ENCODE measurements around the gene FN1.

Gene FN1

DNA sequence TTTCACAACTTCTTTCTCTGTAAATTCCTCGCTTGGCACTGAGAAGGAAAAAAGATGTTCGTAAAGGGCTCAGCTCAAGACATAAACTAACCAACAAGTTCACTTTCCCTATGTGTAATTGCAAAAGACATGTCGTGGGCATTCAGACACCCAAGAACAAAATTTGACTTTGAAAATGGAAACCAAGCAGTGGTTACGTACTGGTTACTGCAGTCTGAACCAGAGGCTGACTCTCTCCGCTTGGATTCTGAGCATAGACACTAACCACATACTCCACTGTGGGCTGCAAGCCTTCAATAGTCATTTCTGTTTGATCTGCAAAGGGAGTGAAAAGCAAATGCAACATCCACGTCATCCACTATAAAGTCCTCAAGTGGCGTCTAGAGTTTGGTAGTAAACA lies 53.9 kb downstream of the FN1 start:
- DNase-seq: no peak

DNA sequence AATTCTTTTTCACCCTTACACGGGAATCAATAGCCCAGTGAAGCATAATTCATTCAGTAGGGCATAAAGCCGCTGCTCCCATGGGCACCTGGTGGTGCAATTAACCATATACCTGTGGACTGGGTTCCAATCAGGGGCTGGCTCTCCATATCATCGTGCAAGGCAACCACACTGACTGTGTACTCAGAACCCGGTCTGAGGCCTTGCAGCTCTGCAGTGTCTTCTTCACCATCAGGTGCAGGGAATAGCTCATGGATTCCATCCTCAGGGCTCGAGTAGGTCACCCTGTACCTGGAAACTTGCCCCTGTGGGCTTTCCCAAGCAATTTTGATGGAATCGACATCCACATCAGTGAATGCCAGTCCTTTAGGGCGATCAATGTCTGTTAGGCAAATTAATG lies 55.2 kb downstream of the FN1 start:
- DNase-seq: no peak

DNA sequence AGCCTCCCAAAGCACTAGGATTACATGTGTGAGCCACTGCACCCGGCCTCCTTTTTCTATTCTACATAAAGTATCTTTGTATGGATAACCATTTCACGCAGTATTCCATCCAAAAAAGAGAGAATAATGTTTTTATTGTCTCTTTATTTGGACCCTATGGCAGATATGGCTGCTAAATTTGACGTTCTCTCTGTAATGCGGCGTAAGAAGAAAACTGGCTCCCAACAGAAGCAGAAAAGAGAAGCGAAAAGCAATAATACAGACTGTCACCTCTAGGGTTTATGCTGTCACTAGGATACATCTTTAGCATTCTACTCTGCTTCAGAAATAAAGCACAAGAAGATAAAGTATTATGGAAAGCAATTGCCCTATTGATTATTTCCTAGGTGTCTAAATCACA lies 55.9 kb downstream of the FN1 start:
- no peak for DNase-seq

DNA sequence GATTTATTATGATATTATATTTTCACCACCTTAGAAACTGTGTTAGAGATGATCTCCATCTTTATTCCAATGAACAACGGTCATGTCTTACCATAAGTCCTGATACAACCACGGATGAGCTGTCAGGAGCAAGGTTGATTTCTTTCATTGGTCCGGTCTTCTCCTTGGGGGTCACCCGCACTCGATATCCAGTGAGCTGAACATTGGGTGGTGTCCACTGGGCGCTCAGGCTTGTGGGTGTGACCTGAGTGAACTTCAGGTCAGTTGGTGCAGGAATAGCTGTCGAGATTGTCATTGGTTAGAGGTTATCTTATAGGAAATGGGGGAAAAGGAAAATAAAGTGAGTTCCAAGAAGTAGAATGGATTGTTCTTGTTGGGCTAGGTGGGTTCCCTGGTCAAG lies 56.8 kb downstream of the FN1 start:
- DNase-seq: no peak

DNA sequence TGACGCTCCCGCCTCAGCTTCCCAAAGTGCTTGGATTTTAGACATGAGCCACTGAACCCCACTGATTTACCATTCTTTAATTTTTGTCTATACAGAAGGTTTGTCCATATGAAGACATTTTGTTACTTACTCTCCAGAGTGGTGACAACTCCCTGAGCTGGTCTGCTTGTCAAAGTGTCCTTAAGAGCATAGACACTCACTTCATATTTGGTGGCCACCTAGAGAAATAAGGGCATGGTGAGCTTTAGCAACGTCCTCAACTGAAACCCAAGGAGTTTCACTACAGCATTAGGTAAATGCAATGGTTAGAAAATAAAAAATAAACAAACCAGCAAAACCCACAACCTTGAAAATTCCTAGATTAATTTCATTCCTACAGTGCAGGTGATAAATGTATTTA lies 57.8 kb downstream of the FN1 start:
- DNase-seq: no peak

DNA sequence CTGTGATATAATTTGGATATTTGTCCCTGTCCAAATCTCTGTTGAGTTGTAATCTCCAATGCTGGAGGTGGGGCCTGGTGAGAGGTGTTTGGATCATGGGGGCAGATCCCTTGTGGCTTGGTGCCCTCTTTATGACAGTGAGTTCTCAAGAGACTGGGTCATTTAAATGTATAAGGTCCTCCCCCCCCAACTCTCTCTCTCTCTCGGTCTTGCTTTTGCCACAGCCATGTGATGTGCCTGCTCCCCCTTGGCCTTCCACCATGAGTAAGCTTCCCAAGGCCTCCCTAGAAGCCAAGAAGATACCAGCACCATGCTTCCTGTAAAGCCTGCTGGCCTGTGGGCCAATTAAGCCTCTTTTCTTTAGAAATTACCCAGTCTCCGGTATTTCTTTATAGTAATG lies 58.6 kb downstream of the FN1 start:
- DNase-seq: no peak

DNA sequence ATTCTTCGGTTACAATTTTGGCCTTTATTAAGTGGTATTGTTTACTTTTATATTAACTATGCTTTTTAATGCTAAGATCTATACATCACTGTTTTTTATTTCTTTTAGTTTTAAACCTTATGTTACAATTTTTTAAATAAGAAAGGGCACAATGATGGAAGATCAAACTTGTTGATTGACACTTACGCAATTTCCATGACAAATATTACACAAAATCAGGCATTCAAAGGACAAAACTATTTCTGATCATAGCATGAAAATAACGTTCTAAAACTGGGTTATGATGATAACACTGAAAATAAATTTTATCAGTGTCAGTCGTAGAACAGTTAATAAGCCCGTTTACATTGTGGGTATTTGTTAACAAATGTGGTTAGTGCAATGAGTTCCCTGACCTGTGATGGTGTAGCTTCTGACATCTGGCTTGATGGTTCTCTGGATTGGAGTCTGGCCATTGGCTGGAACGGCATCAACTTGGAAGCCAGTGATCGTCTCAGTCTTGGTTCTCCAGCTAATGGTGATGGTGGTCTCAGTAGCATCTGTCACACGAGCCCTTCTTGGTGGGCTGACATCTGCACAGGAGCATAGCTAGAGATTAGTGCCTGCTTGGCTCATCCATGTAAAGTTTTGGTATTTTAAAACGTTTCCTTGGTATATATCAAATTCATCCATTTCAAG lies 59.6 kb downstream of the FN1 start:
- no peak for DNase-seq

DNA sequence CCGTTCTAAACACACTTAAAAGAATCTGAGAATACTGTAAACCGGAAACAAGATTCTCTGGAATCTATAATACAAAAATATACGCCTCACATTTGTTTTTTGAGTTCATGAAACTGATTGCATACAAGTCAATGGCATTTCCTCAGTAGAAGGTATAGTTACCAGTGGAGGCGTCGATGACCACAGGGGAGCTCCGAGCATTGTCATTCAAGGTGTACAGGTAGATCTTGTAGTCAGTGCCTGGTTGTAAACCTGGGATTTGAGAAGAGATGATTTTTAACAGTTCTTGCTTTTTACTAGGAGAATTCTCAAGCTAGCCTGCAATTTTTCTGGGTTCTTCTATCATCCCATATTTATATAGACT lies 60.4 kb downstream of the FN1 start:
- DNase-seq: no peak

DNA sequence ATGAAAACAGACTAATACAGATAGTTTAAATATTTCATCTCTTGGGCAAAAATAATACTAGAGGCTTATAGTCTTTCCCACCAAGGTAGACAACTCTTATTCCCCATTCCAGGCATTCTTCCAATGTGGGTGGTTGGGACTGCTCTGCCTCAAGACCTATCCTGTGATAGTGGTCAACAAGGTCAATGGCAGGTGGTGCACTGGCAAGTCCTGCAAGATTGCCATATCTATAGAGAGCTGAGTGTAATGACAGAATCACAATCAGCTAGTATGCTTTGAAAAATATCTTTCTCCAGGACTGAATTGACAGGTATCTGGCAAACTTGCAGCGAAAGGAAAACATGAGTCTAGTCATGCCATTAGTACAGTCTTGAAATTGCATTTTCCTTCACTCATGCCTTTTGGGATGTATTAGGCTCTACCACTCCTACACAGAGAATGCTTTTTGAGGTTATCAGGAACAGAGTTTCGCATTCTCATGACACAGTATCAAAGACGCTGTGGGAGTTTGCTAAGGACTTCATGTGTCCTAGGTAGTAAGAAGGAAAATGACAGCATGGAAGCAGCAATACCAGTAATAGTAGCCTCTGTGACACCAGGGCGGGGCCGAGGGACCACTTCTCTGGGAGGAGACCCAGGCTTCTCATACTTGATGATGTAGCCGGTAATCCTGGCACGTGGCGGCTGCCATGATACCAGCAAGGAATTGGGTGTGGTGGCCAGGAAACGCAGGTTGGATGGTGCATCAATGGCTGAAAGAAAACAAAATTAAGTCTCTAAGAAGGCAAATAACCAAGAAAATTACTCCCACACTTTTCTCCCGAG lies 61.0 kb downstream of the FN1 start:
- no peak for DNase-seq

DNA sequence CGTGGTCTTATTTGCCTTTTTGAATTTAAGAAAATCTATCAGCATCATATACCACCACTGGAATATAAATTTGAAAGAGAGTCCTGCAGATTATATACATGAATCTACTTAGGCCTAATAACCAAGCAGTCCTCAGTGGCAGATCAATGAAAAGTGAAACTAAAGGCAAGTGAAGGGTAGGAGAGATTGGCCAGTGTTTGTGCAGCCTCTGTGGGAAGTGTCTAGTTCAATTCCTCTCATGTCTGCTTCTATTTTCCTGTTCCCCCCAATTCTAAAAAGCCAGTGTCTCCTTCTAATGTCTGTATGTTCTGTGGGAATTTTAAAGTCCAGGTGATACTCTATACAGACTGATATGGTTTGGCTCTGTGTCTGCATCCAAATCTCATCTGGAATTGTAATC lies 61.9 kb downstream of the FN1 start:
- DNase-seq: no peak

DNA sequence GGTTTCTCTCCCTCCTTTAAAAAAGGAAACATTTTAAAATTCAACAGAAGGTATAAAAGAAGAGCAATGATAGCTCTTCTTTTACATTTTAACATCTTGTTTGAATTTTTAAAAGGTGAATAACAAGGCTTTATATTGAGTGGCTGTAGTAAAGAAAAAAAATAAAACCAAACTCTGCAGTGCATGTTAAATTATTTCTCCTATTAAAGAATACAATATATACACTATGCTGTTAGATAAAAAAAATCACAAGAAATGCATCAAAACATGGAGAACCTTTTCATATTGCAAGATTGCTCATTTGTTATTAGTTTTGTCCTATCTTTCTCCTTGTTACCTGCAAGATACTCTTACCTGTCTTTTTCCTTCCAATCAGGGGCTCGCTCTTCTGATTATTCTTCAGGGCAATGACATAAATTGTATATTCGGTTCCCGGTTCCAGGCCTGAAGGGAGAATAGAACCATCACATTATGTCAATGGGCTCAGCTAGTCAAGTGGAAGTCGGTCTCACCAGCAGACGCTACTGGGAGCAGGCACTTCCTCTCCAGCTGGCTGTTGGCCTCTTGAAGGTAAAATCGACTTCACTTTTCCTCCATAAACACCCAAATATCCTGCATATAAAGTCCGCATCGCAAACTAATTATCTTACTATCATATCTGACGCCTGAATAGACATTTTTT lies 62.8 kb downstream of the FN1 start:
- DNase-seq: no peak

DNA sequence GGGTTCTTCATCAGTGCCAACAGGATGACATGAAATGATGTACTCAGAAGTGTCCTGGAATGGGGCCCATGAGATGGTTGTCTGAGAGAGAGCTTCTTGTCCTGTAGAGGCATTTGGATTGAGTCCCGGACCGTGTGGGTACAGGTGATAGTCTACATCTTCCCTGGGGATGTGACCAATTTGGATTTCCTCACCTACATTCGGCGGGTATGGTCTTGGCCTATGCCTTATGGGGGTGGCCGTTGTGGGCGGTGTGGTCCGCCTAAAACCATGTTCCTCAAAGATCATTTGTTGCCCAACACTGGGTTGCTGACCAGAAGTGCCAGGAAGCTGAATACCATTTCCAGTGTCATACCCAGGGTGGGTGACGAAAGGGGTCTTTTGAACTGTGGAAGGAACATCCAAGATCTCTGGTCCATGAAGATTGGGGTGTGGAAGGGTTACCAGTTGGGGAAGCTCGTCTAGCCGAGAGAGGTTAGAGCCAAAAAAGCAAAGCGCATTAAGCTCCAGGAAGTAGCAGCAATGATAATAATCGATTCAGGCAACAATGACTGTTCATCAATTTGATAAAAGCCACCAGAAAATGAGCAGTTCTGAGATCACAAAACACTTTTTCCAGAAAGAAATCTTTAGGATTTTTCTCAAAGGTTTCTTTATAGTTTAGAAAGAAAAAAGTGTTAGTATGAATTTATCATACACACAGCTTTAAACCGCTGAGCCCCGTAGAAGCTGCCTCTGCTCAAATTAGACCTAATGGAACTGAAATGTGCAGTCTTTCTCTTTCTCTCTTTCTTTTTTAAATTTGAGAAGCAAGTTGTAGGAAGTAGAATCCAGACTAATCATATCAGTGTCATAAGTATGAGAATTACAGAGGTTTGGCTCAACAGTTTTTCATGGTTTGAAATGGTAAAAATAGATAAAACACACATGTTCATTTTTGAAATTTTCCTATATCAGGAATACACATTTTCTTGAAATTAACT lies 63.7 kb downstream of the FN1 start:
- DNase-seq: no peak

DNA sequence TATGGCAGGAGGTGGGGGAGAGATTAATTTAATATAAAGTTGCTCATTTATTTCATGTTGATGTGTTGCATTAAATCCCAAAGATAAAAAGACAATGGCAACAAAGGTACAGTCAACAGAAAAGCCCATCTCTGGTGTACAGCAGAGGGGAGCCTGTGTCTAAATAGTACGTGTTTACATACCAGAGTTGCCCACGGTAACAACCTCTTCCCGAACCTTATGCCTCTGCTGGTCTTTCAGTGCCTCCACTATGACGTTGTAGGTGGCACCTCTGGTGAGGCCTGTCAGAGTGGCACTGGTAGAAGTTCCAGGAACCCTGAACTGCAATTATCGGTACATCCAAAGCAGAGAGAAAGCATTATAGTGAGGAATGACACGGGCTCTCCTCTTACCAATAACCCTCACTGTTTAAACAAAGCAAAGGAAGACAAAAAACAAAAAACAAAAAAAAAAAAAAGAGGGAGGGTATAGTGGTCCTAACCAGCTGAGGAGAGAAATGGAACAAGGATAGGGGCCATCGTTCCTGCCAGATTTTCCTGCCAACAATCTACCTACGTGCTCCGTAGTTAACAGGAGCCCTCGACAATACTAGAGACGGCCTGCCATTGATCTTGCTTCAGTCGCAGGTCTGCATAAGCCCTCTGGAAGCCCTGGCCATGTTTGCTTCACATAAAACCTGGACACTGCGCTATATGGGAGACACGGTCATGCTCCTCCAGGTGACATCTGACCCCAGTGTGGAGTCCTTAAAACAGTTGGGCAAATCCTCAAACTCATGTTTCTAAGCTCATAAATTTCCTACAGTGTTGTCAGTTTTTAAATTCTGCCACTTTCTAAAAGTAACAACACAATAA lies 65.5 kb downstream of the FN1 start:
- DNase-seq: no peak

DNA sequence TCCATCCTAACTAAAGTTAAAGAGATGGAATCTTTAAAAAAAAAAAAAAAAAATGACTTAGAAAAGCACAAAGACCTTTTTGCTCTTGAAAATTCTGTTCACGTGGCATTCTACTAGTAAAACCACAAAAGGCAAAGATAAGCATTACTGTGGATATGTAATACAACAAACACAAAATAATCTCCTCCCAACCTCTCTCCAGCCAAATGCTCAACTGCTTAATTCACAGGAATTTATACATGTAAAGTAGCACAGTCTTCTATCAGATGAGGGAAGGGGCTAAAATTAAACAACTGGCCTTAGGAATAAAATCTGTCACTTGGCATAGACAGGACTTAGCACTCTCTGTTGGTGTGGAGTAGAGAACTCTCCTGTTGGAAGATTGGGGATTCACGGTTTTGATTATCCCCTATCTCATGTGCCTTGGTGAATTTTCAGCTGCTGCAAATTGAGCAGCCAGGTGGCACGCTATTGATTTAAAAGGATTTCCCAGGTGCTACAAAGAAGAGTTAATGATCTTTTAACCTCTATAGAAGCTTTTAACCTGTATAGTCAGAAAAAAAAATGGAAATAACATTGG lies 66.6 kb downstream of the FN1 start:
- no peak for DNase-seq

DNA sequence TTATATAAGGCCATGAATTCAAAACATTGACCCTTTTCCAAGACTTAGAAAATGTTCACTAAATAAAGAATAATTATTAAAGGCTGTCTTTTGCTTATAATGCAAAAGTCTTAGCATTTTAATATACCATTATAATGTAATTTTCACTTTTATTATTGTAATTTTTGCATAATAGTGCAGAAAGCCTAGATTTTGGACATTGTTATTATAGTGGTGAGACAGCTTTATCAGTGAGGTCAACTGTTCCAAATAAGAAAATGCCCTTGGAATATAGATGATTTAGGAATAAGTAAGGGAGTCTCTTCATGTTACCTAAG lies 67.4 kb downstream of the FN1 start:
- no peak for DNase-seq

DNA sequence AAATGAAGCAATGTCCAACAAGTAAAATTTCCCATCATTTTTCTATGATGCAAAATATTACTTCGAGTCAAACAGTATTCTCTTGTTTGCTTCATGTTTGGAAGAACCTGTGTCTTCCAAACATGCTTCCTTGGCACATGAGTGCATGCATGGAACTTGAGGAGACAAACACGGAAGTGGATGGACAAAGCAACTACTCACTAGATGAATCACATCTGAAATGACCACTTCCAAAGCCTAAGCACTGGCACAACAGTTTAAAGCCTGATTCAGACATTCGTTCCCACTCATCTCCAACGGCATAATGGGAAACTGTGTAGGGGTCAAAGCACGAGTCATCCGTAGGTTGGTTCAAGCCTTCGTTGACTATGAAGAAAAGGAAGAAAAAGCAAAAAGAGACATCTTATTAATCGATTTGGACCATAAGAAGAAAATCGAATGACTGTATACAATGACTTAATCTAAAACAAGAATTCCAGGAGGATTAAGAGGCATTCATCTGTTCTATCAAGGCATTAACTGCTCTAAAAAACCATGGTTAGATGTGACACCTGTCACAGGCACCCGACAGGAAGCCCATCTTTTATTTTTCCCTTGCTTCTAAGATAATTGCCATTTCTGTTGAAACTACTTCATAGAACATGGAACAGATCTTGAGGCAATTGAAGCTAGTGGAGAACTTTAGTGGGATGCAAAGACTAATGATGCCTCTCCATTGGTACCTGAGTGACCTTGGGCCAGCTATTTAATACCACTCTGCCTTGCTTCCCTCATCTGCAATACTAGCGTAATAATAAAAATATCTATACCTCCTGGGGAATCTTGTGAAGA lies 68.0 kb downstream of the FN1 start:
- DNase-seq: no peak

DNA sequence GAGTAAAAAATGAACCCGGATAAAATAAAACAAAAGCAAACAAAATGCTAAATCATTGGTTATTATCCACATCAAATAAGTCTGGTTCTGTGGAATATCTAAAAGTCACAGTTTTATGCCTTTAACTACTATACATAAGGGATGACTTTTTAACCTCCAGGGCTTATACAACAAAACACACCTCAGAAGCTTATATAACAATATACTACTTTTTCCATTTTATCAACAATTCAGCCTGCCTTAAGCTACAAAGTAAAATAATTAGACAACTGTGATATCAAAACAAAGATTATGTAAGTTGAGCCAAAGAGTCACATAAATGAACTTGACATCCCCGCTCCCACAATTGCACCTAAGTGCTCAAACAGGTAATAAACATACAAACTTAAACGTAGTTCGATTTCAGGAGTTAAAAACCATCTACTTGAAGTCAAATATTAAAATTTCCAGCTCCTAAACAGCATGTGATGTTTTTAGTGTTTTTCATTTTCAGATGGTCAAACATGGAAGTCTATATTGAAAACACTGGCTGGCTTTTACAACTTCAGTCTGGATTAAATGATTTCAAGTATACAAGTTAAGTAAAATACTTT lies 69.3 kb downstream of the FN1 start:
- DNase-seq: no peak

DNA sequence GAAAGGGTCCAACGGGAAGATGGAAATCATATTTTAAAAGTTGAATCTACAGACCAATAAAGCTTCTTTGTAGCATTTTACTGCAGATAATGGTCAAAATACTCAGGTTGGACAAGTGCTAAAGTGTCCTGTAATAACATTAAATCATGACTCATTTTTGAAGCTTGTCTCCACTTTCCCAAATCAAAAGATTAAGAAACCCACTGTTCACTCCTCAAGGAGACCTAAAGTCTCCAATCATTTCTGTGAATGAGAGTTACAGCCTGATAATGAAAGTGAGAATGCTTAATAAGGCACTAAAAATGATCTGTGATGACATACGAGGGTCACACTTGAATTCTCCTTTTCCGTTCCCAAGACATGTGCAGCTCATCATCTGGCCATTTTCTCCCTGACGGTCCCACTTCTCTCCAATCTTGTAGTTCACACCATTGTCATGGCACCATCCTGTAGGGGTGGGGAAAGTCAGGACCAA lies 70.6 kb downstream of the FN1 start:
- no peak for DNase-seq

DNA sequence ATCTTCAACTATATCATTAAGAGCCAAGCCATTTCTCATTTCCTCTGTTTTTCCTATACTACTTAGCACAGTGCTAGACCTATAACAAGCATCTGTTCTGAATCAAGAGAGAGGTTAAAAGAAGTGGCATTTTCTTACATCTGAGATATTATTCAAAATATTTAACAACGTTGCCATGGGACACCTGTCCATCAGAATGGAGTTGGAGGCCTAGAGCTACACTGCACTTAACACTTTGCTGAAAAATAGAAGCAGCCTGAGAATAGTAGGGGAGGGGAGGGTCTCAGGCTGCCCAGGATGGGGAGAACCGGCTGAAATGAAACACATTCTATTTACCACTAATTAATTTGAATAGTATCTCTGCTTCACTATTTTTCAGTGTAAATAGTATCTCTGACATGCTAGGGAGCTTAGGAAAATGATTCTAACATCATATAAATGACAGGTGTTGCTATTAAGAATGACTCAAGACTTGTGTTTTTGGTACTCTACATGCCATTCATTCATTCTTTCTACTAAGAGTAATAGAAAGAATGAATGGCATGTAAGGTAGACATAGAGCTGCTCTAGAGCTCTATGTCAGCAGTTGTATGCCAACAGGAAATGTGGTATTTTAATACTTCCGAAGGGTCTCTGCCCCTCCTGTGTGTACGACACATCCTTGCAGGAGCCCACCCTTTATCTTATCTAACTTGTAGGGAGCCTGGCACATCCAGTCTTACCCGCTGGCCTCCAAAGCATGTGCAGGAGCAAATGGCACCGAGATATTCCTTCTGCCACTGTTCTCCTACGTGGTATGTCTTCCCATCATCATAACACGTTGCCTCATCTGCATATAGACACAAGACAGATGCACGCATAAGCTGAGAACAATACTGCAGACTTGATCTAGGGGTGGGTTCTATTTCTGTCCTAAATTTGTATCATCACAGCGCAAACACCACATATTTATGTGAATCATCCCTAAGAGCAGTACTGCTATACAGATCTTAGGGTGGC lies 71.4 kb downstream of the FN1 start:
- DNase-seq: no peak

Measured in activated naive CD4-positive, alpha-beta T cell treated with anti-CD3 and anti-CD28 coated beads, Interleukin-2, amount 50 U/mL, for 16 hours (primary cell).